Activated CD4-positive, alpha-beta memory T cell treated with anti-CD3 and anti-CD28 coated beads for 36 hours (primary cell): Measurements from ENCODE around the gene ECI1. TPM values are rescaled to one million over a fixed set of nuclear protein-coding genes. Genes with fewer than 3 reads are reported as not detected.
A peak's percentile ranks its signal among the peaks of the same experiment; 100 is the strongest.

Experiments
- CTCF ChIA-PET: fragments of 350-600 bp; sonication (Branson Sonifier 250); formaldehyde crosslinking; loops from one replicate; lab custom pipeline; 2021; ENCODE audit warnings: antibody characterized with exemption, inconsistent platforms; lab: Charles Lee
- POLR2A ChIA-PET: fragments of 350-600 bp; sonication (Branson Sonifier 250); formaldehyde crosslinking; loops from one replicate; lab custom pipeline; 2021; ENCODE audit warnings: antibody characterized with exemption; lab: Charles Lee
- DNase-seq: peaks from one replicate; pipeline ENCODE4 v3.0.0-alpha.2; 2020
- H3K27ac Mint-ChIP-seq: one replicate; pipeline ENCODE4 v1.8.0; 2021; ENCODE audit warnings: mixed read lengths
- H3K27me3 Mint-ChIP-seq: one replicate; pipeline ENCODE4 v1.8.0; 2021; ENCODE audit warnings: mixed read lengths
- H3K36me3 Mint-ChIP-seq: one replicate; pipeline ENCODE4 v1.8.0; 2021; ENCODE audit warnings: mixed read lengths
- H3K4me1 Mint-ChIP-seq: one replicate; pipeline ENCODE4 v1.8.0; 2021; ENCODE audit warnings: low read depth, mixed read lengths
- H3K4me3 Mint-ChIP-seq: one replicate; pipeline ENCODE4 v1.8.0; 2021; ENCODE audit warnings: mild to moderate bottlenecking, mixed read lengths
- H3K9me3 Mint-ChIP-seq: one replicate; pipeline ENCODE4 v1.8.0; 2021; ENCODE audit warnings: mixed read lengths
- intact Hi-C: fragments of 100-400 bp; cut with micrococcal nuclease; formaldehyde crosslinking; loops from one replicate; pipeline ENCODE4 v1.15.1; 2023
- total RNA-seq, 2 experiments: library from RNA; stranded (reverse); gene quantifications; one replicate each; pipeline ENCODE4 v1.2.3, GENCODE V29; 2021

Gene ECI1
- total RNA-seq, 2 experiments from 2014 or later = 50.7 to 52.5 TPM

GRCh38 chr16:2226245-2226793, 25.1 kb downstream of the ECI1 start:
- ChIA-PET POLR2A (interaction anchor here (1.1 to 1.7 kb wide), 2 partner anchors 12 to 24 kb away, joined by 3 read pairs; partner anchors contain the start of gene PGP), CTCF (no interaction called here)
- Mint-ChIP-seq H3K9me3 (no peaks in the 10 kb centered on the region), H3K4me1 (peaks cover 16% of the 10 kb centered on the region), H3K4me3 (no peak overlapping the region), H3K27ac (no peak overlapping the region), H3K36me3 (peaks cover 9% of the 10 kb centered on the region), H3K27me3 (no peaks in the 10 kb centered on the region)
- intact Hi-C loops = no loop called here
- DNase-seq = no peak

- peak overlapping the region; percentile 81 for H3K4me3 Mint-ChIP-seq
- CTCF ChIA-PET = interaction anchor here (1.8 kb wide), 1 partner anchor 29 kb away, joined by 8 read pairs; no protein-coding TSS in a partner anchor
- H3K4me1 Mint-ChIP-seq = peaks cover 16% of the 10 kb centered on the region
- POLR2A ChIA-PET = interaction anchor here (1.0 to 3.1 kb wide), 3 partner anchors 9 to 69 kb away, joined by 3 to 11 read pairs (median 4); partner anchors contain the start of genes PGP and TRAF7
- H3K27ac Mint-ChIP-seq = peak overlapping the region; percentile 45
- peak; percentile 48 for DNase-seq
- H3K27me3 Mint-ChIP-seq = no peaks in the 10 kb centered on the region
- intact Hi-C loops = loop anchor here (1.0 to 2.0 kb wide), 5 partner anchors 9 to 69 kb away; partner anchors contain the start of genes ECI1, MLST8, RNPS1 and TRAF7
- H3K36me3 Mint-ChIP-seq = no peaks in the 10 kb centered on the region
- no peaks in the 10 kb centered on the region for H3K9me3 Mint-ChIP-seq
These were observed 27.4 kb downstream of the ECI1 start for GRCh38 chr16:2223942-2224486.

- peak within 1 kb of the TSS; percentile 81 for H3K4me3 Mint-ChIP-seq
- POLR2A ChIA-PET = interaction anchor here (0.7 to 3.1 kb wide), 5 partner anchors 9 to 68 kb away, joined by 3 to 11 read pairs (median 3); partner anchors contain the start of genes ECI1, PGP and TRAF7
- H3K27me3 Mint-ChIP-seq = no peaks in the 10 kb centered on the region
- peak within 1 kb of the TSS; percentile 45 for H3K27ac Mint-ChIP-seq
- no peaks in the 10 kb centered on the region for H3K9me3 Mint-ChIP-seq
- CTCF ChIA-PET = interaction anchor here (0.9 to 1.8 kb wide), 4 partner anchors 9 to 278 kb away, joined by 3 to 8 read pairs (median 4); partner anchors contain the start of gene PGP
- peak; percentile 100 for DNase-seq
- H3K36me3 Mint-ChIP-seq = no peaks in the 10 kb centered on the region
- intact Hi-C loops = loop anchor here (1.0 to 2.0 kb wide), 5 partner anchors 8 to 68 kb away; partner anchors contain the start of genes ECI1, MLST8, RNPS1 and TRAF7
- peaks cover 16% of the 10 kb centered on the region for H3K4me1 Mint-ChIP-seq
These were observed 28.0 kb downstream of the ECI1 start, which contains the start of gene E4F1 for GRCh38 chr16:2223221-2223941. E4F1 (plus strand) TSS chr16:2223591; CDS start chr16:2223614, 23 bp downstream.

- DNase-seq = no peak
- CTCF ChIA-PET = interaction anchor here (2.6 kb wide), 1 partner anchor 22 kb away, joined by 11 read pairs; no protein-coding TSS in a partner anchor
- Mint-ChIP-seq H3K27me3 (no peaks in the 10 kb centered on the region), H3K36me3 (peaks cover 14% of the 10 kb centered on the region), H3K4me3 (peak overlapping the region; percentile 86), H3K4me1 (peaks cover 20% of the 10 kb centered on the region), H3K9me3 (no peaks in the 10 kb centered on the region), H3K27ac (peak overlapping the region; percentile 38)
- POLR2A ChIA-PET = interaction anchor here (0.7 kb wide), 1 partner anchor 444 kb away, joined by 5 read pairs; no protein-coding TSS in a partner anchor
- intact Hi-C loops = no loop called here
These were observed 35.1 kb downstream of the ECI1 start for GRCh38 chr16:2216330-2216729.

GRCh38 chr16:2214719-2214968, 36.7 kb downstream of the ECI1 start, which contains the start of gene PGP:
PGP (minus strand) TSS chr16:2214840; CDS start chr16:2214777, 63 bp downstream.
- intact Hi-C loops = loop anchor here (2.0 kb wide), 2 partner anchors 54 to 60 kb away; partner anchors contain the start of genes RNPS1 and TRAF7
- H3K9me3 Mint-ChIP-seq = no peaks in the 10 kb centered on the region

GRCh38 chr16:2213817-2214718, 37.3 kb downstream of the ECI1 start:
- Mint-ChIP-seq H3K4me3 (peak overlapping the region; percentile 76), H3K27ac (no peak overlapping the region), H3K36me3 (peaks cover 16% of the 10 kb centered on the region), H3K9me3 (no peaks in the 10 kb centered on the region), H3K4me1 (peaks cover 20% of the 10 kb centered on the region), H3K27me3 (no peaks in the 10 kb centered on the region)
- DNase-seq = peak; percentile 27
- ChIA-PET CTCF (interaction anchor here (0.6 to 2.6 kb wide), 5 partner anchors 8 to 37 kb away, joined by 3 to 11 read pairs (median 4); partner anchors contain the start of genes E4F1 and ECI1), POLR2A (interaction anchor here (1.0 to 2.3 kb wide), 9 partner anchors 8 to 324 kb away, joined by 3 to 18 read pairs (median 5); partner anchors contain the start of genes E4F1, MLST8, PDPK1 and TRAF7)
- intact Hi-C loops = loop anchor here (2.0 kb wide), 2 partner anchors 55 to 59 kb away; partner anchors contain the start of genes RNPS1 and TRAF7

More at GRCh38 chr16:2214719-2214968, 36.7 kb downstream of the ECI1 start, which contains the start of gene PGP:
- ChIA-PET POLR2A (interaction anchor here (1.0 to 2.3 kb wide), 9 partner anchors 9 to 323 kb away, joined by 3 to 18 read pairs (median 5); partner anchors contain the start of genes E4F1, MLST8, PDPK1 and TRAF7), CTCF (interaction anchor here (0.6 to 2.6 kb wide), 6 partner anchors 8 to 192 kb away, joined by 3 to 11 read pairs (median 4); partner anchors contain the start of genes E4F1 and ECI1)
- DNase-seq = no peak
- peak within 1 kb of the TSS; percentile 86 for H3K4me3 Mint-ChIP-seq
- H3K27me3 Mint-ChIP-seq = no peaks in the 10 kb centered on the region
- H3K36me3 Mint-ChIP-seq = peaks cover 16% of the 10 kb centered on the region
- peak within 1 kb of the TSS; percentile 92 for H3K27ac Mint-ChIP-seq
- peaks cover 20% of the 10 kb centered on the region for H3K4me1 Mint-ChIP-seq

GRCh38 chr16:2212362-2213324, 38.7 kb downstream of the ECI1 start:
- CTCF ChIA-PET = no interaction called here
- H3K27ac Mint-ChIP-seq = no peak overlapping the region
- H3K27me3 Mint-ChIP-seq = no peaks in the 10 kb centered on the region
- H3K36me3 Mint-ChIP-seq = peaks cover 23% of the 10 kb centered on the region
- peaks cover 22% of the 10 kb centered on the region for H3K4me1 Mint-ChIP-seq
- intact Hi-C loops = no loop called here
- peak overlapping the region; percentile 76 for H3K4me3 Mint-ChIP-seq
- no peaks in the 10 kb centered on the region for H3K9me3 Mint-ChIP-seq
- POLR2A ChIA-PET = interaction anchor here (0.9 kb wide), 1 partner anchor 24 kb away, joined by 3 read pairs; the partner anchor contains the start of gene DNASE1L2
- no peak for DNase-seq

- intact Hi-C loops = no loop called here
- ChIA-PET CTCF (no interaction called here), POLR2A (no interaction called here)
- Mint-ChIP-seq H3K9me3 (no peaks in the 10 kb centered on the region), H3K4me3 (peak overlapping the region; percentile 29), H3K27me3 (no peaks in the 10 kb centered on the region), H3K27ac (no peak overlapping the region), H3K36me3 (peaks cover 29% of the 10 kb centered on the region), H3K4me1 (peaks cover 29% of the 10 kb centered on the region)
- no peak for DNase-seq
These were observed 39.5 kb downstream of the ECI1 start for GRCh38 chr16:2211923-2212347.

GRCh38 chr16:2210386-2211365, 40.7 kb downstream of the ECI1 start, which contains the start of gene BRICD5:
BRICD5 (minus strand) TSS chr16:2210863; CDS start chr16:2210833, 30 bp downstream.
- no peak for DNase-seq
- ChIA-PET CTCF (no interaction called here), POLR2A (no interaction called here)
- Mint-ChIP-seq H3K27me3 (no peaks in the 10 kb centered on the region), H3K36me3 (peaks cover 36% of the 10 kb centered on the region), H3K27ac (no peak within 1 kb of the TSS), H3K4me1 (peaks cover 37% of the 10 kb centered on the region), H3K9me3 (no peaks in the 10 kb centered on the region), H3K4me3 (no peak within 1 kb of the TSS)
- intact Hi-C loops = no loop called here
